ENCODE measurements around the gene NEBL. TPM values are rescaled to one million over a fixed set of nuclear protein-coding genes. Genes with fewer than 3 reads are reported as not detected.

The NEBL gene
- total RNA-seq, 1 donor from 2014 or later, result 24.5 TPM

DNA sequence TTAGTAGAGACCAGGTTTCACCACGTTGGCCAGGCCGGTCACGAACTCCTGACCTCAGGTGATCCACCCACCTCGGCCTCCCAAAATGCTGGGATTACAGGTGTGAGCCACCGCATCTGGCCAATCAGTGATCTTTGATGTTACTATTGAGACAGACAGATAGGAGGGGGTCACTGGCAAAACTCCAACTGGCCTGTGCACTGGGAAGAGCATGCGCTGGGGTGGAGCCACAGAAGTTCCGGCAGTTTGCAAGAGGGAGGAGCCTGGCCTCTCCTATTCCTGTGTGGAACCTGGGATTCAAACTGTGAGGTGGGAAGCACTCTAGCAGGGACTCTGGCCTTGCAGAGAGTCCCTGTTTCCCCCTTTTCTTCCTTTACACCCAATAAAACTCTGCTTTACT, 60.7 kb downstream of the NEBL start:
- Mint-ChIP-seq H3K4me3 (no peak overlapping the region), H3K27ac (no peak overlapping the region), H3K4me1 (ENCODE audit: unreplicated experiment) (no peaks in the 10 kb centered on the region), H3K36me3 (peaks cover 19% of the 10 kb centered on the region), H3K27me3 (no peaks in the 10 kb centered on the region), H3K9me3 (no peaks in the 10 kb centered on the region)
- TF ChIP-seq, protein P1, sequence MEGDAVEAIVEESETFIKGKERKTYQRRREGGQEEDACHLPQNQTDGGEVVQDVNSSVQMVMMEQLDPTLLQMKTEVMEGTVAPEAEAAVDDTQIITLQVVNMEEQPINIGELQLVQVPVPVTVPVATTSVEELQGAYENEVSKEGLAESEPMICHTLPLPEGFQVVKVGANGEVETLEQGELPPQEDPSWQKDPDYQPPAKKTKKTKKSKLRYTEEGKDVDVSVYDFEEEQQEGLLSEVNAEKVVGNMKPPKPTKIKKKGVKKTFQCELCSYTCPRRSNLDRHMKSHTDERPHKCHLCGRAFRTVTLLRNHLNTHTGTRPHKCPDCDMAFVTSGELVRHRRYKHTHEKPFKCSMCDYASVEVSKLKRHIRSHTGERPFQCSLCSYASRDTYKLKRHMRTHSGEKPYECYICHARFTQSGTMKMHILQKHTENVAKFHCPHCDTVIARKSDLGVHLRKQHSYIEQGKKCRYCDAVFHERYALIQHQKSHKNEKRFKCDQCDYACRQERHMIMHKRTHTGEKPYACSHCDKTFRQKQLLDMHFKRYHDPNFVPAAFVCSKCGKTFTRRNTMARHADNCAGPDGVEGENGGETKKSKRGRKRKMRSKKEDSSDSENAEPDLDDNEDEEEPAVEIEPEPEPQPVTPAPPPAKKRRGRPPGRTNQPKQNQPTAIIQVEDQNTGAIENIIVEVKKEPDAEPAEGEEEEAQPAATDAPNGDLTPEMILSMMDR (conservative IDR thresholded peaks at IDR 0.05), result no peak
- no peak for DNase-seq (ENCODE audit: extremely low spot score, unreplicated experiment)

DNA sequence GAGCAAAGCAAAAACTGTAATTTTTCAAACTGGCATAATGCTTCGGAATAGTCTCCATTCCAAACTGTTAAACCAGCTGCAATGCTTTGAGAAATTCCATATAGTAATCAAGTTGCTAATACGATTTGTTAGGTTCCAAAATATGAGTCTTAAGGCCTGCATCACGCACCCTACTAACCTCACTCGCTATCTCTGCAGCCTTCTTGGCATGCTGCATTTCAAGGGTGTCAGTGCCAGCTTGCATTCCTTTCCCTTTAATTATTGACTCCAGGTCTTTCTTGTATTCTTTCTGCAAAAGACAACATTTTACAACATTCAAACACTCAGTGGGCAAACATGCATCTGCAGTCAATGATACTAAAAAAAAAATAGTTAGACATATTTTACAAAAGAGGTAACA, 61.8 kb downstream of the NEBL start:
- TF ChIP-seq, protein P1 (conservative IDR thresholded peaks at IDR 0.05), result no peak
- H3K27me3 Mint-ChIP-seq, result no peaks in the 10 kb centered on the region

DNA sequence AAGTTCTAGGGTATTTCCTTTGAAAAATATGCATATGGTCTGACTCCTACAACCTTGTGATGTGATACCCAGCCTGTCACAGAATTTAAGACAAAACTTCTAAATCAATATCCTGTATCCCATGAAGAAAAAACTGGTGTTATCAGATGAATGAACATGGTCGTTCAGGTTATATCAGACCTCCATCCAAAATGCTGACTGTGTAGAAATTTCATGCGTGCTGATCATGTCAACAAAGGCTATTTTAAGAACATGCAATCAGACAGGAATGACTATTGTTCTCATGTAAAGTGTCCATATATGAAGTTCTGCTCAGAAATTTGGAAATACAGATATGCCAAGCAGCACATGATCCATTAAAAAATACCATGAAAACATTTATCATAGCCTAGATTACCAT, 62.3 kb downstream of the NEBL start:
- H3K4me1 Mint-ChIP-seq (ENCODE audit: unreplicated experiment), result no peaks in the 10 kb centered on the region
- H3K9me3 Mint-ChIP-seq, result no peaks in the 10 kb centered on the region
- TF ChIP-seq, protein P1 (conservative IDR thresholded peaks at IDR 0.05), result no peak
- DNase-seq (ENCODE audit: extremely low spot score, unreplicated experiment), result no peak
- H3K4me3 Mint-ChIP-seq, result no peak overlapping the region
- no peak overlapping the region for H3K27ac Mint-ChIP-seq
- peaks cover 18% of the 10 kb centered on the region for H3K36me3 Mint-ChIP-seq
- no peaks in the 10 kb centered on the region for H3K27me3 Mint-ChIP-seq

More for the DNA sequence above, 61.8 kb downstream of the NEBL start:
- no peaks in the 10 kb centered on the region for H3K4me1 Mint-ChIP-seq (ENCODE audit: unreplicated experiment)
- no peak overlapping the region for H3K27ac Mint-ChIP-seq
- no peak overlapping the region for H3K4me3 Mint-ChIP-seq
- H3K9me3 Mint-ChIP-seq, result no peaks in the 10 kb centered on the region
- DNase-seq (ENCODE audit: extremely low spot score, unreplicated experiment), result no peak
- peaks cover 19% of the 10 kb centered on the region for H3K36me3 Mint-ChIP-seq

DNA sequence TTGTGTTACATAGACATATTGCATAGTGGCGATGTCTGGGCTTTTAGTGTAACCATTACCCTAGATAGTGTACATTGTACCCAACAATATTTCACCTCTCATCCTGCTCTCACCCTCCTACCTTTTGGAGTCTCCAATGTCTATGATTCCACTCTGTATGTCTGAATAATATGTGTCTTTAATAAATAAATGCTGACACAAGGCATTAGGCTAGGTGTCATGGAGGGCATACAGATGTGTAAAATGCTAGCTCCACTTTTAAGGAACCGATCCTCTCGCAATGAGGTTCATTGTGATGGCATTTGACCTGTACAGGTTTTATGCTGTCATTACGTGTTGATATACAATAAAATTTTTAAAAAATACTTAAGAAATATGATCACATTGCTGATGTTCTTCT, 74.3 kb downstream of the NEBL start:
- Mint-ChIP-seq H3K9me3 (no peaks in the 10 kb centered on the region), H3K27me3 (no peaks in the 10 kb centered on the region), H3K4me3 (no peak overlapping the region), H3K36me3 (no peaks in the 10 kb centered on the region), H3K4me1 (ENCODE audit: unreplicated experiment) (no peaks in the 10 kb centered on the region), H3K27ac (no peak overlapping the region)
- no peak for DNase-seq (ENCODE audit: extremely low spot score, unreplicated experiment)
- TF ChIP-seq, protein P1 (conservative IDR thresholded peaks at IDR 0.05), result no peak

GRCh38 chr10:20817646-20818045, 79.5 kb downstream of the NEBL start:
- H3K27ac Mint-ChIP-seq, result no peak overlapping the region
- TF ChIP-seq, protein P1 (conservative IDR thresholded peaks at IDR 0.05), result no peak
- no peaks in the 10 kb centered on the region for H3K27me3 Mint-ChIP-seq
- no peak for DNase-seq (ENCODE audit: extremely low spot score, unreplicated experiment)
- H3K4me3 Mint-ChIP-seq, result no peak overlapping the region
- no peaks in the 10 kb centered on the region for H3K4me1 Mint-ChIP-seq (ENCODE audit: unreplicated experiment)
- H3K9me3 Mint-ChIP-seq, result no peaks in the 10 kb centered on the region
- H3K36me3 Mint-ChIP-seq, result peaks cover 4% of the 10 kb centered on the region

- Mint-ChIP-seq H3K27me3 (no peaks in the 10 kb centered on the region), H3K4me1 (ENCODE audit: unreplicated experiment) (no peaks in the 10 kb centered on the region), H3K4me3 (no peak overlapping the region), H3K9me3 (no peaks in the 10 kb centered on the region), H3K36me3 (peaks cover 4% of the 10 kb centered on the region), H3K27ac (no peak overlapping the region)
- DNase-seq (ENCODE audit: extremely low spot score, unreplicated experiment), result no peak
- TF ChIP-seq, protein P1 (conservative IDR thresholded peaks at IDR 0.05), result no peak
Measured at GRCh38 chr10:20817116-20817515, 80.0 kb downstream of the NEBL start.

Measured in type B pancreatic cell (in vitro differentiated cells).